ENCODE results near the gene C1QTNF1.

The C1QTNF1 gene

DNA sequence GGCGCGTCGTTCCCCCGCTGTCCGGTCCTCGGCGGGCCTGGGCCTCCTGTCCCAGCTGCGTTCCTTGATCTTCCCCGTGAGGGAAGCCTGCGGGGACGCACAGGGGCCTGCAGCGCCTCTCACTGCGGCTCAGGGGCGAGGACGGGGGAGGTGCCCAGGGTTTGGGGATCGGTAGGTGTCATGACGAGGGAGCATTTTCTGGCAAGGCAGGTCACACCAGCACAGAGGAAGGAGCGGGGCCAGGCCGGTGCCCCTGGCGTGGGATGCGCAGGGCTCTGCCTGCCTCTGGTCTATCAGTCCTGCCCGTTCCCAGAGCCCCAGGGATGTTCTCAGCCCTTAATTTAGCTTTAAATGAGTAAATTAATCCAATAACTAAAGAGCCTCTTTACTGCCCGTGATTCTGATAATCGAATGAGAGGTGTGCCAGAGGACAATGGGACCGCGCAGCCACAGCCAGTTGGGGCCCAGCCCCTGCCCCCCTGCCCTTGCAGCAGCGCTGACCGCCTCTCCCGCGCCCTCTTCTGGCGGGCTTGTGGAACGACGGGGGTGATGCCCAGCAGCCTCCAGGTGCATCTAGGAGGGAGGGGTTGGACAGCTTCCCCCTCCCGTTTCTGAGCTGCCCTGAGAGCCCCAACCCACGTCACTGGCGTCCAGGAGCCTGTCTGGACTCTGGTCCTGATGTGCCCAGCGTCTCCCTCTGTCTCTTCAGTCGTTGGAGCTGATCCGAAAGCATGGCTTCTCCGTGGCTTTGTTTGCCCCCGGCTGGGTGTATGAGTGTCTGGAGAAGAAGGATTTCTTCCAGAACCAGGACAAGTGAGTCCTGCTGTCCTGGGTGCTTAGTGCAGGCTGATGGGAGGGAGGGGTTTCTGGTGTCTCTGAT lies 58.6 kb downstream of the C1QTNF1 start:
- DNase-seq = peak; percentile 10 to 52

DNA sequence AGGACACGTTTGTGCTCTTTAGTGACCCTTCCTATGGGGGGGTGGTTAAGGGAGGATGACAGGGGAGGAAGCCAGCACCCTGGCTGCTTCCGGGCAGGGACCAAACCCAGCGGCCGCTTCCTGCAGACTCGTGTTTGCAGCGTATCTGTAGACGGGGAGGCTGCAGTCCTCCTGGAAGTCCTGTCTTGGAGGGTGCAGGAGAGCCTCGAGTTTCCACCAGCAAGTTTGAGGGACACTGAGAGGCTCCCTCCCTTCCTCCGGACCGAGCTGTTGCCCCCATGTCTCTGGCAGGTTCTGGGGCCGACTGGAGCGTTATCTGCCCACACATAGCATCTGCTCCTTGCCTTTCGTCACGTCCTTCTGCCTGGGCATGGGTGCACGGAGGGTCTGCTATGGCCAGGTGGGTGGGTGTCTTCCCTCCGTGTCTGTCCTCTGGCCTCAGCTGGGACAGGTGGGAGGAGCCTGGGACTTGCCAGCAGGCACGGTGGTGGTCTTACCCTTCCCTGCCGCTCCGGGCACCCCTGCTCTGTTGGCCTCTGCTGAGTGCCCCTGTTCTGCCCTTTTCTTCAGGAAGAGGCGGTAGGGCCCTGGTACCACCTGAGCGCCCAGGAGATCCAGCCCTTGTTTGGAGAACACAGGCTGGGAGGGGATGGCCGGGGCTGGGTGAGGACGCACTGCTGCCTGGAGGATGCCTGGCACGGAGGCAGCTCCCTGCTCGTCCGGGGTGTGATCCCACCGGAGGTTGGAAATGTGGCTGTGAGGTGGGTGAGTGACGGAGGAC lies 59.4 kb downstream of the C1QTNF1 start:
- no peak for DNase-seq

DNA sequence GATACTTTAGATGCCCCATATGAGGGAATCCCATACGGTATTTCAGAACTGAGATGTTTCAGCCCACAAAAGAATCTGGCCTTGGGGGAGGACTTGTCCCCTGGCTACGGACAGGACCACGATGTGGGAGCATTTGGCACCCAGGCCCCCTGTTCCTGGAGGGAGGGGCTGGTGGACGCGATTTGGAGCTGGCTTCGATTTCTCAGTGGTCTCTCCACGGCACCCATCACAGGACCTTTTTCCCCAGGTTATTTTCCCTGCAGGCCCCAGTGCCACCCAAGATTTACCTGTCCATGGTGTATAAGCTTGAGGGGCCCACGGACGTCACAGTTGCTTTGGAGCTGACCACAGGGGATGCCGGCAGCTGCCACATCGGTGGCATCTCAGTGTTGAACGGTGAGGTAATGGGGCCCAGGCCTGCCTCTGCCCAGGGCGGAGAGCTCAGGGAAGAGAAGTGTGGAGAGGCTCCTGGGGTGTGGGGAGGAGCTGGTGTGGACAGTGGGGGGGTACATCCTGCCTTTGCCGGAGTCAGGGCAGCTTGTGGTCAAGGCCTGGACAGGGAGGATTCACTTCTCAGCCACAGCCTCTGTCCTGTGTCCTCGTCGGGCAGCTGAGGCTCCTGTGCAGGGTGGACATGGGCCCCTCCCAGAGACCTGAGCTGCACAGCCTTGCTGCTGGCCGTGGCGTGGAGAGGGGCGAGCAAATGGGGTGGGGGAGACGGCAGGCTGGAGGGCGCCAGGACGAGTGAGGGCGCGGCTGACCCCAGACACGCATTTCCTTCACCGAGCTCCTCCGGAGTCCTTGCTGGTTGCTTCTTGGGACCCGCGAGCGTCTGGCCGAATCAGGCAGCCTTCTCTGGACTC lies 60.6 kb downstream of the C1QTNF1 start:
- no peak for DNase-seq

DNA sequence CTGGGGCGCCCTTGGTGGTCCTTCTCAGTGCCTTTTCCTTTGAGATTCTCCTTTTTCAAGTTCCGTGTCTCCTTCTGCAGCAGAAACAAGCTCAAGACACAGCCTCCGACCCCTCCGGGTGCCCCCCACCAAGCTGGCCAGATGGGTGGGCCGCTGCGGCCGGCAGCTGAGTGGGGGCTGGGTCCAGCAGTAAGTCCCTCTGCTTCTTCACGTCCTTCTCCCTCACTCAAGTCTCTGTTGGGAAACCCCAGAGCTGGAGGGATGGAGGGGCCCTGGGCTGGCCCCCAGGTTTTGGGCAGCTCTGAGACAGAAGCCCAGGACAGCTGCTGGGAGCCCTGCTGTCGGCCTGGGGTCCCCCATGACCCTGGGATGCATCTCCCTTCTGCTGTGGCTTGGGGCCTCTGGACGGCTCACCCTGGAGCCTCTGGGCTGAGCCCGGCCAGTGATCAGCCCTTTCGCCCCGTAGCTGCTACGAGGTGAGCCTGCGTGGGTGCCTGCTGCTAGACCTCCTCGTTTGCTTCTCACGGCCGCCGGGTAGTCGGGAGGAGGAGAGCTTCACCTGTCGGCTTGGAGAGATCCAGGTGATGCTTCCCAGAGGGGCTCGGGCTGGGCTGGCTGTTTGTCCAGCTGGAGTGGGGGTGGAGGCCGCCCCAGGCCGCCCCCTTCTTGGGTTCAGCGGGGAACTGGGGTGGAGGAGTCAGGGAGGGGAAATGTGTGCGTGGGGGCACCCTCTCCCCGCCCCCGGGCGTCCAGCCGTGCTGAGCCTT lies 61.4 kb downstream of the C1QTNF1 start:
- no peak for DNase-seq

DNA sequence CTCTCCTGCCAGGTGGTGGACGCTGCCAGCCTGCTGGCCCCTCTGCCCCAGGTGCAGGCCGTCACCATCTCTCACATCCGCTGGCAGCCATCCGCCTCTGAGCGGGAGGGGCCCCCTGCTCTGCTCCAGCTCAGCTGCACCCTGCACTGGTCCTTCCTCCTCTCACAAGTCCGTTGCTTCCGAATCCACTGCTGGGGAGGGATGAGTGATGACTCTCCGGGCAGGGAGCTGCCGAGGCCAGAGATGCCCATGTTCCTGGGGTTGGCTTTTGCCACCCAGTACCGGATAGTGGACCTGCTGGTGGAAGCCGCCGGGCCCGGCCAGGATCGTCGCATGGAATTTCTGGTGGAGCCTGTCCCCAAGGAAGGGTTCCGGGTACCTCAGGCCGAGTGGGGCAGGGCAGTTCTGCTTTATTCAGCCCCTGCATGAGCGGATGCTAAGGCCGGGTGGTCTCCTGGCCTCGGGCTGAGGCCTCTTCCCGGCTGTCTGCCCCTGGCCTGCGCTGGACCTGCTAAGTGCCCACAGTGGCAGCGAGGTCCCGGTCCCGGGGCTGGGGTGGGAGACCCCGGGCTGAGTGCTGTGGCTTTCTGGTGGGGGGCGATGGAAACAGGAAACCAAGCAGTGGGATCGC lies 62.1 kb downstream of the C1QTNF1 start:
- no peak for DNase-seq

DNA sequence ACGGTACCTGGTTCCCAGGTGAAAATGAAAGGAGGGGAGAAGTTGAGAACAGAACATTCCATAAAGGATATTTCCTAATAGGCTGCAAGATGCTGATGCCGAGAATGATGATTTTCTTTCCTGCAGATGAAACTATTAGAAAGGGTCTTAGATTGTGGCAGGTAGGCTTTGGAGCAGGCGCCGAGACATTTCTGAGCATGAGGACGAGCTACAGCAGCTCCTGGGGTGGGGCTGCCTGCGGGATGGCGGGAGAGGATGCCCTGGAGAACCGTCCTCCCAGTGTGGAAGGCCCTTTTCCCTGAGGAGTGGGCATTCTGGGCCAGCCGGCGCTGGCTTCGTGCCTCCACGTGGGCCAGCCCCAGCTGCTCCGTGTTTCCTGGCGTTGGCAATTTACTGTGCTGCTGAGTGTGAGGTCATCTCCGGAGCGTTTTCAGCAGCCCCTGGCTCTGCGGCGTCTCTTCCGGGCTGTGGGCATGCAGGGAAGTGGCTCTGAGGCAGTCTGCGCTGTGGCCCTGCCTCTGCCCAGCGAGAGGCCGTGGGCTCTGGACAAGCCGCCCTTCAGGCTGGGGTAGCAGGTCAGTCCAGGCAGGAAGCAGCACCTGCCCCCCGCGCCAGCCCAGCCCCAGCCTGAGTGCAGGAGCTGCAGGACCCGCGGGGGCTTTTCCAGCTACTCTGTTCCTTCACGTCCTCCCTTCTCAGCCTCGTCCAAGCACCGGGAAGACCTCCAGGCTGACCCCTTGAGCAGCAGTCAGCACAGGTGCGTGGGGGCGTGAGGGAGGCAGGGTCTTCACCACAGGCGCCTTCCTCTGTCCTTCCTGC lies 62.8 kb downstream of the C1QTNF1 start:
- no peak for DNase-seq

DNA sequence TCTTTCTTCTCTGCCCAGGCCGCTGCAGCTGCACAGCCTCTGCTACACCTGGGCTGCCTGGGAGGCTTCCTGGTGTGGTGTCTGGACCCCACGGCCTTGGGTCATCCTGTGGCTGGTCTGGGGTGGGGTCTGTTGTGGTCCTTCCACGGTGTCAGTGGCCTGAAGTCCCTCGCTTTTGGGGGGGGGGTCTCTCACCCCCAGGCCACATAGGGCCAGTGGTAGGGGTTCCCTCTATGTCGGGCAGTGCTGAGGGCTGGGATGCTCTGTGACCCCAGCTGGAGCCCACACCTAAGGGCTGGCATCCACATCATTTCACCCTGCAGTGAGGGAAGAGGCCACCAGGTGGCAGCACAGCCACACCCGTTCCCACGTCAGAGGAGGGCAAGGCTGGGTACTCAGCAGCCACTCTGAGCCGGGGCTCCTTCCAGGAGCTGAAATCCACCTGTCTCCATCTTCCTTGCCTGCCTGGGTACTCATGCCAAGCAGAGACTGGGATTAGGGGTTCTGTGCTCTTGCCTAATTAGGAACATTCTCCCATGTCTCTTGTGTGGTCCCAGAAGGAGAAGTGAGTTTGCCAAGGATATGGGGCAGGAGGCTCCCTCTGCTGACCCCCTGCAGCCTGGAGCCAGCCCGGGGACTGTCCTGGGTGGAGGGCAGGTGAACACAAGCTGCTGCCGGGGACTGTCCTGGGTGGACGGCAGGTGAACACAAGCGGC lies 63.6 kb downstream of the C1QTNF1 start:
- peak; percentile 68 to 79 for DNase-seq

DNA sequence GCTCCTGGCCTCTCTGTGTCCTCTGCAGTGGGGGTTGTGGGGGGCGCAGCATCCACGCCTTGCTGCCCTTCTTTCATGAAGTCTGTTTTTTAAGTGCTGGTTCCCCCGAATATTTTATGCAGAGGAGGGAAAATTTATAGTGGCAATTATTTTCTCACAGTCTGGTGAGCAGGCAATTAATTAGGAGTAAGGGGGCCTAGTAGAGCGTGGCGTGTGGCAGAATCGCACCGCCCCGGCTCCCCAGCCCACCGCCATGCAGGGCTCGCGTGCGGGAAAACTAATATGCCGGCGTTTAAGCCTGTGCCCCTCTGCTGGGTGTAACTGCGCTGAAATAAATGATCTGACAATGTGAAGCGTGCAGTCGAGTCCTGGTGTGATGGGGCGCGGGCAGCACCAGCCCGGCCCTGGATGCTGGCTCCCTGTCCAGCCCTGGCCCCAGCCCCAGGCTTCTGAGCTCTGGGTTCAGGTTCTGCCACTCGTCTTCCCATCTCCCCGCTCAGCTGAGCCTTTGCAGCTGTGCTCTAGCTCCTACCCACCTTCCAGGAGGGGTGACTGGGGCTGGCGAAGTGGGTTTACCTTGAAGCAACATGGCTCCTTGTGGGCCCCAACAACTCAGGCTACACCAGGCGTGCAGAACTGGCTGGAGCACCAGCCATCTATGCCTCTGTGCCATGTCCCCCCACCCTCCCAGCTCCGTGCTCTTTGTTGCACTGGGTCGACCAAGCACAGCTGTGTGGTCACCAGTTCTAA lies 64.5 kb downstream of the C1QTNF1 start:
- no peak for DNase-seq

DNA sequence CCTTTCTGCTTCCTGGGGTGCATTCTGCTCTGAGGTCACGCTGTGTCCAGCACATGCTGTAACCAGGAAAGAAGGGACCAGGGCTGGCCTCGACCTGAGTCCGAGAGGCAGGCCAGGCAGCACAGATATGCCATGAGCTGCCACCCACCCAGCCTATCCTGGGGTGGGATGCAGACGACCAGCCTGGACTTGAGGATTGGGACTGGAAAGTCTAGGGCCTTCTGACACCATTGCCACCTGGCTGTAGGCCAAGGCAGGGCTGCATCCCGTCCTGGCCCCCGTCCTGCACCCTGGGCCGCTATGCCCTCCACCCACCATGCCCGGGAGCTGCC lies 65.0 kb downstream of the C1QTNF1 start:
- DNase-seq = no peak

DNA sequence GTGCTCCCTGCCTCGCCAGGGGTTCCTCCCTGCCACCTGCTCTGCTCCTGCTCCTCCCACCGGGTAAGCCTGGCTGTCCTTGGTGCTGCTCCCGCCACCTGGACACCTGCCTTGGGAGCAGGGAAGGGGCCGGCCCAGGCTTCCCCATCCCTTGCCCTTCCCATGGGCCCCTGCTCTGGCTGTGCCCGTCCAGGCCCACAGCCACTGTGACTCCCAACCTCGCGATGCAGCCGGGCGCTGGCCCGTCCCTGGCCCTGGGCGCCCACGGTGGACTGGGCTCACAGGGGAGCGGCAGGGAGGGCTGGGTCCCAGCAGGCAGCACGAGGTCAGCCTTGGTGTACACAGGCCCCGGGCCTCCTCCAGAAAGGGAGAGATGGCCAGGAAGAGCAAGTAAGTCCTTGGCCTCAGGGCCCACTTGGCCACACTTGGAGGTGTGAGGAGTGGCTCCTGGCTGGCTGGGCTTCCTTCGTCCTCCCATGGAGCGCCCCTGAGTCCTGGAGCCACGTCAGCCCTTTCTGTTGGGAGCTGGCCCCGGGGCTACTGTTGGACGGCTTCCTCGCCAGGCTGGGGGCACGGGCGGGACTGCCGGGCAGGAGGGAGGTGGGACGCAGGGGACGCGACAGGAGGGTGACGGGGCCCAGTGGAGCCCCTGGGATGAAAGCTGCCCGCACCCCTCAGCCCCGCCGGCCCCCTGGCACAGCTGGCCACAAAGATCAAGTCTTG lies 65.9 kb downstream of the C1QTNF1 start:
- no peak for DNase-seq

DNA sequence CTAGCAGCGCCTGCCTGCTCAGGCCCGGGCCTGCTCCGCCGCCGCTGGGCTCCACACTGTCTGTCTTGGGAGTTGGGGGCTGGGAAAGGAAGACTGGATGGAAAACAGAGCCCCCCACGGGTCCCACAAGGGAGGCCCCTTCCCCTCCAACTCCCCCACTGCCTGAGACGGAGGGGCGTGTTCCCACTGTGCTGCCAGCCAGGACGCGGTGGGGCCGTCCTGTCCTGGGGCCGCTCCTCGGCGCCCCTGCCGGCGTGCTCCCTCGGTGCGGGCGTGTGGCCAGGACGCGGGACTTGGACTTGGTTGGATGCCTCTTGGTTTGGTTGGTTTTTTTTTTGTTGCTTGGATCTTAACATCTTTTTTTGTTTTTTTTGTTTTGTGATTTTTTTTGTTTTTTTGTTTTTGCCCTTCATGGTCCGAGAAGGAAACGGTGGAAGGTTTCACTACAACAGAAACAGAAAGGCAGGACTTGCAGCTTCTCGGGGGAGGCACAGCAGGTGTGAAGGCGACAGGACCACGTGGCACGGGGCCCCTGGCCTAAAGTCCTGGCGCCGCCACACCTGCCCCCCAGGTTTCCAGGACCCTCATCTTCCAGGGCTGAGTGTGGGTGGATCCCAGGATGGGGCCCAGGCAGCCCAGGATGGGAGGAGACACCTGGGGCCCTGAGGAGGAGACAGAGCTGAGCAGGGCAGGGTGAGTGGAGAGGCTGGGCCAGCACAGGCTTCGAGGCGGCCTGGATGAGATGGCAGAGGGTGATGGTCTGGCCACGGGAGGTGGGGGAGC lies 66.7 kb downstream of the C1QTNF1 start:
- DNase-seq = no peak

DNA sequence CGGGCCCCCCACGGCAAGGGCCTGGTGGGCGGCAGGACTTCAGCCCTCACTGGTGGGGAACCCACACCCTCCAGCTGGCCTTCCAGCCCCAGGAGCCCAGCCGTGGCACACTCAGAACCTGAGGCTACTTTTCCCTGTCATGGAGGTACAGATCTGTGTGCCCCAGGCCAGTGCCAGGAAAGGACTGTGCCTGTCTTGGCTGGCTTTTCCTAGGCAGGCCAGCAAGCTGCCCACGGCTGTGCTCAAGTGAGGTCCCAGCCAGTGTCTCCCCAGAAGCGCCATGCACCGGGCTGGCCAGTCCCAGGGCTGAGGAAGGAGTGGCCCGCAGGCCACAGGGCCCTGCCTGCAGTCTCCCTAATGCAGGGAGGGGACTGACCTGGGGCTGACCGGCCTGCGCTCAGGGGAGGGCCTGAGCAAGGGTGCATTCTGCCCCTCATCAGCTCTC lies 67.3 kb downstream of the C1QTNF1 start:
- no peak for DNase-seq

DNA sequence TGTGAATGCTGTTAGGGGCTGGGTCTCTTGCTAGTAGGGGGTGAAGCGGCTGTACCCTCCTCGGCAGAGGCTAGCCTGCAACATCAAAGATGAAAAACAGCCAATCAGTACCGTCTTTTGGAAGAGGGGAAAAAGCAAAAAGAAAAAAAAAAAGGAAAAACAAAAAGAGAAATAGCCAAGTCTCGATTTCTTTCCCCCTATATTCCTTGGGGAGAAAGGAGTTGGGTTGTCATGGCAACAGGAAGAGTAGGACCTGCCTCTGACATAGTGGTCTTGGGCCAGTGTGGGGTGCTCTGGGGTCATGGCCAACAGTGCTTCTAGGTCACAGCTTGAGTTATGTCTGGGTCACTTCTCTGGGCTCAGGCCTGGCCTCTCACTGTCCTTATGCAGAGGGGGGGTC lies 68.6 kb downstream of the C1QTNF1 start:
- no peak for DNase-seq

DNA sequence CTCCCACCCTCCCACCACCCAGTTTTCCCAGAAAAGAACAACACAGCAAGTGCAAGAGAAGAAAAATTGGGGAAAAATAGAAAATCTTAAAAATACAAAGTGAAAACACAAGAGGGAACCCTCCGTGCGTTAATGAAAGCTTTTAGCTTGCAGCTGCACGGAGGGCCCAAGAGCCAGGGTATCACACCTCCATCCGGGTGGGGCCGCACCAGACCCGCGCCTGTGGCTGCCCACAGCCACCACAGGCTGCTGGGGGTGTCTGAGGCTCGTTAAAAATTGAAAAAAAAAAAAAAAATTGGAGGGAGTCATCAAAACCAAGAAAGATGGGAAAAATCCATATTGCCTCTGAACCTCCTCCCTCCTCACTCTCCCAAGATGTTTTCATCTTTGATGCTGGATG lies 69.3 kb downstream of the C1QTNF1 start:
- no peak for DNase-seq

DNA sequence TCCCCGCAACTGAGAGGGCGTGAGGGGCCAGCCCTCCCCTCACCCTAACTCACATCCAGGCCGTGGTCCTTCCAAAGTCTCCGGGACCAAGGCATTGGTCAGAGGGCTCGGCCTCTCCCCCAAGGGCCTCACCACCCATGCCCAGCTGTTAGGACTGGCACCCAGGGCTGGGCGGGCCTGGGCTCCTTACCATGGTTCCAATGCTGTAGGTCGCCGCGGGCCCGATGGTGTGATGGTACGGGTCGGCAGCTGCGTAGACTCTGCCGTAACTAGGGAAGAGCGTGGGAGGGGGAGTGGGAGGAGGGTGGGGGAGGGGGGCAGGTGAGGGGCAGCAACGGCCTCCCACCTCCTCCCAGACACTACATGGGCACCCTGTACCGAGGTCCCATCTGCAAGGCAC lies 70.3 kb downstream of the C1QTNF1 start:
- no peak for DNase-seq

DNA sequence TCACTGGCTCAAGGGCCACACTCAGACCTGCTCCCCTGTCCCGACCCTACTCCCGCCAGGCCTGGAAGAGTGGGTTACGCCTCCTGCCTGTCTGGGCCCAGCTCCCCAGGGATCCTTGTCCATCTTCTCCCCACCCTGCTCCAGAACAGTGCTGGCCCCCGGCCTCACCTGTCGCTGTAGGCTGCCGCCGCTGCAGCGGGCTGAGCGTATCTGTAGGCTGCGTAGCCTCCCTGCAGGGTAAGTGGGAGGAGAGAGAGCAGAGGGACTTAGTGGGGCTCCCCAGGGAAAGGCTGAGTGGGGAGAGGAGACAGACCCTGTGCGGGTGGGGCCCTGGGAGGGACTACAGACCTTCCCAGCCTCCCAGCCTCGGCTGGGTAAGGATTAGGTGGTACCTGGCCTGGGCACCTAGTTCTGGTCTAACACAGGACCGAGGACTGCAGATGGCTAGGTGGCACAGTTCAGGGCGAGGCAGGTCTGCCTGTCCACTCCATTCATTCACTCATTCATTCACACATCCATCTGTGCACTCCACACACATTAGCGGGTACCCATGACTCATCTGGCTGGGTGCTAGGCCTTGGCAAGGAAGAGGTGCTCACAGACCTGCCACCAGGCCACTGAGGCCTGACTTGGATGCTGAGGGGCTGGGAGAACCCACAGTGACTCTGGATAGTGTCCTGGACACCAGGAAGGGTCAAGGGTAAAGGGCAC lies 71.5 kb downstream of the C1QTNF1 start:
- no peak for DNase-seq

DNA sequence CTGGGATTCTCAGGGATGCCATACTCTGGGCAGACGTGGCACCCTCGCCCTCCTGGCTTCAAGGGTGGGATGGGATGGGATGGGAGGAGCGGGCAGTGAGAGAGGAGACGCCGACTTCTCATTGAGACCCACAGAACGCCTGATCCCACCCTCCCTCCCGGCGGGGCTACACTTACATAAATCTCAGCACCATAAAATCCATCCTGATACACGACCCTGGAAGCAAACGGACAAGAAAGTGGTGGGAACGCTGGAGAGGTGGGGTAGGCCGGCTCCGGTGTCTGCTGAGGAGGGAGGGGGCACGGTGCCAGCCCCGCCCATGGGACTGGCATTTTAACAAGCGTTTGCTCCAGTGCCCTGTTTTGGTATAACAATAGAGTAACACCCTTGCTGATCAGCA lies 72.5 kb downstream of the C1QTNF1 start:
- DNase-seq = no peak

Measured in Kasumi-1 (cell line).